B cell (primary cell): ENCODE results near the gene CBLB. TPM values are rescaled to one million over a fixed set of nuclear protein-coding genes. Genes with fewer than 3 reads are reported as not detected.
A peak's percentile ranks its signal among the peaks of the same experiment; 100 is the strongest.

Source experiments
- ATAC-seq: fragments of 200-7000 bp; cut with Tn5 transposase; one replicate; pipeline ENCODE4 v1.10.0; 2021; ENCODE audit warnings: low read depth, mild to moderate bottlenecking, moderate number of reproducible peaks, moderate library complexity
- CTCF ChIA-PET: fragments of 350-600 bp; sonication (Branson Sonifier 250); formaldehyde crosslinking; loops from one replicate; lab custom pipeline; 2021; ENCODE audit warnings: antibody characterized with exemption, inconsistent platforms; lab: Charles Lee
- POLR2A ChIA-PET: fragments of 350-600 bp; sonication (Branson Sonifier 250); formaldehyde crosslinking; loops from one replicate; lab custom pipeline; 2021; ENCODE audit warnings: antibody characterized with exemption; lab: Charles Lee
- DNase-seq: peaks from one replicate; pipeline ENCODE4 v3.0.0; 2013
- H2AFZ ChIP-seq: 2 replicates; pipeline ENCODE4 v1.6.1; 2012; ENCODE audit warnings: mild to moderate bottlenecking, low read depth, low read length; ENCODE audit not compliant: insufficient read depth, poor library complexity, severe bottlenecking
- H3K27ac ChIP-seq, 2 donors: 1 replicate in 1 of 2; 2 replicates in 1 of 2; pipeline ENCODE4 v1.5.1; 2012 to 2013; ENCODE audit warnings: low read length in 2 of 2, mild to moderate bottlenecking in 2 of 2, moderate library complexity in 1 of 2
- H3K27me3 ChIP-seq, 4 experiments: fragments of 200-600 bp in 1 of 4; sonication (generic) in 1 of 4; replicated peaks in 1 of 4; 1 replicate in 2 of 4; 2 replicates in 2 of 4; pipeline versions ENCODE4 v1.6.1 to v1.7.0; 2013 to 2016; ENCODE audit warnings: low read length in 3 of 4, mild to moderate bottlenecking in 2 of 4, mixed read lengths in 1 of 4, moderate library complexity in 1 of 4; ENCODE audit not compliant: insufficient read depth in 4 of 4, control insufficient read depth in 3 of 4; ENCODE audit errors: control extremely low read depth in 1 of 4
- H3K36me3 ChIP-seq, 2 experiments: replicated peaks in 1 of 2; 1 replicate in 1 of 2; 2 replicates in 1 of 2; pipeline versions ENCODE4 v1.6.1 to v1.7.1; 2013; ENCODE audit warnings: low read length in 1 of 2; ENCODE audit not compliant: insufficient read depth in 2 of 2, control insufficient read depth in 1 of 2; ENCODE audit errors: control extremely low read depth in 1 of 2, extremely low read depth in 1 of 2
- H3K4me1 ChIP-seq, 2 donors: fragments of 200-600 bp in 1 of 2; sonication (generic) in 1 of 2; 1 replicate in 1 of 2; 2 replicates in 1 of 2; pipeline versions ENCODE4 v1.5.1 to v1.6.1; 2013 to 2017; ENCODE audit warnings: low read length in 2 of 2; ENCODE audit not compliant: control insufficient read depth in 2 of 2, insufficient read depth in 2 of 2
- H3K4me2 ChIP-seq: replicated peaks from 2 replicates; pipeline ENCODE3; 2012; ENCODE audit warnings: mild to moderate bottlenecking, low read depth, low read length; ENCODE audit not compliant: poor library complexity, severe bottlenecking
- H3K4me3 ChIP-seq, 5 experiments: fragments of 200-600 bp in 1 of 5; sonication (generic) in 1 of 5; 1 replicate in 3 of 5; 2 replicates in 2 of 5; pipeline versions ENCODE4 v1.5.1 to v1.7.0; 2011 to 2016; ENCODE audit warnings: low read length in 4 of 5, mild to moderate bottlenecking in 4 of 5, low read depth in 2 of 5, control low read depth in 1 of 5, moderate library complexity in 1 of 5; ENCODE audit not compliant: insufficient read depth in 1 of 5; ENCODE audit errors: control extremely low read depth in 1 of 5, extremely low read depth in 1 of 5
- H3K79me2 ChIP-seq: fragments of 200-600 bp; sonication (generic); one replicate; pipeline ENCODE4 v1.6.0; 2016; ENCODE audit warnings: low read length; ENCODE audit not compliant: control insufficient read depth, insufficient read depth
- H3K9ac ChIP-seq: fragments of 200-600 bp; sonication (generic); 2 replicates; pipeline ENCODE4 v1.6.1; 2017; ENCODE audit warnings: mild to moderate bottlenecking, low read length, moderate library complexity
- H3K9me3 ChIP-seq, 3 donors: one replicate each; pipeline versions ENCODE4 v1.6.1 to v1.7.1; 2013; ENCODE audit warnings: low read length in 2 of 3; ENCODE audit not compliant: control insufficient read depth in 2 of 3, insufficient read depth in 1 of 3; ENCODE audit errors: control extremely low read depth in 1 of 3
- H4K20me1 ChIP-seq: 2 replicates; pipeline ENCODE4 v1.6.0; 2012; ENCODE audit warnings: mild to moderate bottlenecking, low read length; ENCODE audit not compliant: insufficient read depth, control insufficient read depth, poor library complexity, severe bottlenecking
- H3K27ac Mint-ChIP-seq: one replicate; pipeline ENCODE4 v1.8.0; 2021; ENCODE audit warnings: mixed read lengths
- H3K27me3 Mint-ChIP-seq: one replicate; pipeline ENCODE4 v1.8.0; 2021; ENCODE audit warnings: mixed read lengths
- H3K4me1 Mint-ChIP-seq: one replicate; pipeline ENCODE4 v1.8.0; 2021; ENCODE audit warnings: mixed read lengths
- H3K4me3 Mint-ChIP-seq: one replicate; pipeline ENCODE4 v1.8.0; 2021; ENCODE audit warnings: mixed read lengths
- H3K9me3 Mint-ChIP-seq: one replicate; pipeline ENCODE4 v1.8.0; 2022; ENCODE audit warnings: mixed read lengths; ENCODE audit not compliant: insufficient read depth
- CTCF ChIP-seq: fragments of 200-600 bp; IDR thresholded peaks from one replicate; pipeline ENCODE4 v1.8.0; 2022; ENCODE audit warnings: antibody characterized with exemption, mild to moderate bottlenecking
- EZH2 ChIP-seq: IDR thresholded peaks from 2 replicates; pipeline ENCODE4 v1.6.1; 2012; ENCODE audit warnings: borderline replicate concordance, low read depth, mild to moderate bottlenecking, moderate library complexity, low read length; ENCODE audit not compliant: insufficient read depth, poor library complexity, severe bottlenecking
- WGBS: methylation state at CpG from one replicate; pipeline ENCODE4 v1.1.5; 2013; ENCODE audit warnings: missing lambda C conversion rate; ENCODE audit not compliant: insufficient coverage; 5-methylcytosine and 5-hydroxymethylcytosine counted together
- intact Hi-C: fragments of 100-400 bp; cut with micrococcal nuclease; formaldehyde crosslinking; loops from one replicate; pipeline ENCODE4 v1.10.0; 2022
- polyA plus RNA-seq: library from polyadenylated mRNA; depleted of rRNA; stranded (reverse); fragments of >200 nt; gene quantifications from 2 replicates; pipeline ENCODE4 v1.2.3, GENCODE V29; 2012
- total RNA-seq, 2 donors: library from RNA; stranded (reverse); fragments of 120-200 nt in 1 of 2; gene quantifications; 1 replicate in 1 of 2; 2 replicates in 1 of 2; pipeline versions ENCODE4 v1.2.3 to v1.2.4, GENCODE V29; 2013 to 2022

Gene CBLB
- total and polyA plus RNA-seq, 2 donors (not counting 1 experiment from before 2014, with no cell fraction given), result 19.0 to 135 TPM

GRCh38 chr3:105676621-105677300 lies 192.1 kb downstream of the CBLB start:
- ChIA-PET CTCF (interaction anchor here (0.6 to 0.7 kb wide), 2 partner anchors 158 to 1407 kb away, joined by 3 read pairs; no protein-coding TSS in a partner anchor), POLR2A (no interaction called here)
- Mint-ChIP-seq H3K4me3 (no peak overlapping the region), H3K9me3 (no peaks in the 10 kb centered on the region), H3K4me1 (peaks cover 6% of the 10 kb centered on the region), H3K27ac (peak overlapping the region; percentile 10), H3K27me3 (no peaks in the 10 kb centered on the region)
- no peak overlapping the region for H2AFZ ChIP-seq
- DNase-seq, result no peak
- no peaks in the 10 kb centered on the region for H4K20me1 ChIP-seq
- no peak for ATAC-seq
- H3K36me3 ChIP-seq, result peaks cover 2 to 50% of the 10 kb centered on the region in 2 experiments
- H3K4me3 ChIP-seq, result no peak overlapping the region
- intact Hi-C loops, result no loop called here
- no peaks in the 10 kb centered on the region for H3K27me3 ChIP-seq
- H3K9ac ChIP-seq, result no peak overlapping the region
- H3K4me2 ChIP-seq, result no peak overlapping the region
- 60% methylated on average over 1 of the region's 5 CpGs for WGBS
- TF ChIP-seq EZH2 (no peak), CTCF (no peak)
- no peaks in the 10 kb centered on the region for H3K4me1 ChIP-seq
- no peak overlapping the region for H3K27ac ChIP-seq
- no peaks in the 10 kb centered on the region for H3K79me2 ChIP-seq
- H3K9me3 ChIP-seq, result no peaks in the 10 kb centered on the region

GRCh38 chr3:105674437-105675065 lies 194.3 kb downstream of the CBLB start:
- Histone ChIP-seq H3K27me3 (no peaks in the 10 kb centered on the region), H3K36me3 (peaks cover 2 to 48% of the 10 kb centered on the region in 2 experiments), H3K79me2 (no peaks in the 10 kb centered on the region), H3K4me3 (no peak overlapping the region), H3K4me1 (no peaks in the 10 kb centered on the region), H3K9me3 (no peaks in the 10 kb centered on the region), H3K9ac (no peak overlapping the region), H2AFZ (no peak overlapping the region), H4K20me1 (no peaks in the 10 kb centered on the region), H3K27ac (no peak overlapping the region), H3K4me2 (no peak overlapping the region)
- H3K9me3 Mint-ChIP-seq, result no peaks in the 10 kb centered on the region
- H3K27ac Mint-ChIP-seq, result no peak overlapping the region
- H3K4me1 Mint-ChIP-seq, result no peaks in the 10 kb centered on the region
- intact Hi-C loops, result no loop called here
- no peaks in the 10 kb centered on the region for H3K27me3 Mint-ChIP-seq
- POLR2A ChIA-PET, result no interaction called here
- no peak overlapping the region for H3K4me3 Mint-ChIP-seq
- DNase-seq (no peak), ATAC-seq (no peak)
- no peak for TF ChIP-seq CTCF
- no peak for TF ChIP-seq EZH2
- CTCF ChIA-PET, result no interaction called here
